SK-N-MC (cell line): ENCODE results near the gene NUMB.

Experiments used
- DNase-seq: peaks from one replicate; pipeline ENCODE4 v3.0.0-alpha.2; 2011; ENCODE audit warnings: low read depth, low spot score
- H3K27ac ChIP-seq: fragments of 200-600 bp; sonication (generic); 2 replicates; pipeline ENCODE4 v1.5.1; 2016; ENCODE audit warnings: mixed run types
- H3K36me3 ChIP-seq: fragments of 200-600 bp; sonication (generic); 2 replicates; pipeline ENCODE4 v1.6.1; 2017; ENCODE audit warnings: antibody characterized with exemption, low read length, mixed read lengths; ENCODE audit not compliant: insufficient read depth
- H3K4me3 ChIP-seq: fragments of 200-600 bp; sonication (generic); 2 replicates; pipeline ENCODE4 v1.5.1; 2016
- H3K9ac ChIP-seq: fragments of 200-600 bp; sonication (generic); 2 replicates; pipeline ENCODE4 v1.8.0; 2017; ENCODE audit warnings: mixed run types, mixed read lengths; ENCODE audit not compliant: insufficient read length
- H3K9me3 ChIP-seq: fragments of 200-600 bp; sonication (generic); 2 replicates; pipeline ENCODE4 v1.6.1; 2017; ENCODE audit warnings: low read depth, mild to moderate bottlenecking, antibody characterized with exemption, low read length, moderate library complexity, mixed read lengths
- EZH2 ChIP-seq: fragments of 200-600 bp; sonication (generic); IDR thresholded peaks from one replicate; pipeline ENCODE4 v1.6.1; 2017; ENCODE audit warnings: antibody characterized with exemption
- FOXP2 ChIP-seq: optimal IDR thresholded peaks from 2 replicates; pipeline ENCODE3; 2011; ENCODE audit warnings: mild to moderate bottlenecking, moderate library complexity; ENCODE audit not compliant: insufficient read depth; ENCODE audit errors: extremely low read length, control extremely low read depth
- POLR2AphosphoS5 ChIP-seq: IDR thresholded peaks from 2 replicates; pipeline ENCODE4 v1.6.1; 2012; ENCODE audit warnings: mild to moderate bottlenecking, low read depth, low read length, borderline replicate concordance

Gene NUMB

DNA sequence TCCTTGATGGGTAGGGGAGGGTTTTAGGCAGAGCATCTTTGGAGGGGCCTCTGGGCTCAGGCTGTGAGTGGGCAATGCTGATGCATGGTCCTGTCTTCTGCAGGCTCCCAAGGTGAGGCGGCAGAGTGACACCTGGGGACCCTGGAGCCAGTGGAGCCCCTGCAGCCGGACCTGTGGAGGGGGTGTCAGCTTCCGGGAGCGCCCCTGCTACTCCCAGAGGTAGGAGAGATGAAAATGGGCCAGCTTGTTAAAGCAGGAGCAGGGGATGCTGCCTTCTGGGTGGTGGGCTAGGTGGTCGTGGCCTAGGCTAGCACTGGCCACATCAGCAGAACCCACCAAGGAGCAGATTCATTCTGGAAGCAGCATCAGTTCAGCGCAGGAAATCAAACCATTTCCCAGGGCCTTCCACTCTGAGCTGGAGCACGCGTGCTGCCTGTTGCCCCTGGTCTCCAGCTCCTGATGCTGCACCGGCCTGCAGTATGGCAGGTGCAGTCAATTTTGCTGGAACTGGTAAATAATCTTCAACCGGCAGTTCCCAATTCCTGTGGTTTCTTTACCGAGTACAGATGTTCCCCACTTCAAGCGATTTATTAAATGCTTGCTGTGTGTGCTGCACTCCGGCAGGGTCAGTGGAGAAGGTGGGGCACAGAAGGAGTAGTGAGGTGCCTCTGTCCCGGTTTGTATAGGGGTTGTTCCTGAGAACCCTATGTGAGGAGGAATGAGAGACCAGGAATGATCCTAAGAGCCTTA, 213.6 kb downstream of the NUMB start:
- DNase-seq, result no peak
- no peak for TF ChIP-seq POLR2AphosphoS5
- TF ChIP-seq FOXP2, result no peak
- no peak for TF ChIP-seq EZH2
- Histone ChIP-seq H3K9ac (no peak overlapping the region), H3K27ac (no peak overlapping the region), H3K4me3 (no peak overlapping the region), H3K36me3 (no peaks in the 10 kb centered on the region), H3K9me3 (no peaks in the 10 kb centered on the region)

DNA sequence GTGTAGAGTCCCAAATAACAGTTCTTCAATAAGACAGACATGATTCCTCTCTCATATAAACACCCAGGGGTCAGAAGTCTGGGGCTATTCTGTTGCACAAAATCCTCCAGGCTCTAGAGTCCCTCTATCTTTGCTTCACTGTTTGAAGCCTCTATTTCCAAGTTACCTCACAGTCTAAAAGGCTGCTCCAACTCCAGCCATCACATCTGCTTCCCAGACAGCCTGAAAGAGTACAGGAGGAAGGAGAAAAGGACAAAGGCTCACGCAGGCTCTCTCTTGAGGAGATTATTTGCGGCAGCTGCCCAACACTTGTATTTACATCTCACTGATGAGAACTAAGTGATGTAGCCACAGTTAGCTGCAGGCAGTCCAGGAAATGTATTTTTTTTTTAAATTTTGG, 214.6 kb downstream of the NUMB start:
- TF ChIP-seq FOXP2 (no peak), POLR2AphosphoS5 (no peak), EZH2 (no peak)
- no peak overlapping the region for H3K4me3 ChIP-seq
- no peak for DNase-seq
- H3K9ac ChIP-seq, result no peak overlapping the region
- H3K36me3 ChIP-seq, result no peaks in the 10 kb centered on the region
- H3K9me3 ChIP-seq, result no peaks in the 10 kb centered on the region
- H3K27ac ChIP-seq, result no peak overlapping the region

DNA sequence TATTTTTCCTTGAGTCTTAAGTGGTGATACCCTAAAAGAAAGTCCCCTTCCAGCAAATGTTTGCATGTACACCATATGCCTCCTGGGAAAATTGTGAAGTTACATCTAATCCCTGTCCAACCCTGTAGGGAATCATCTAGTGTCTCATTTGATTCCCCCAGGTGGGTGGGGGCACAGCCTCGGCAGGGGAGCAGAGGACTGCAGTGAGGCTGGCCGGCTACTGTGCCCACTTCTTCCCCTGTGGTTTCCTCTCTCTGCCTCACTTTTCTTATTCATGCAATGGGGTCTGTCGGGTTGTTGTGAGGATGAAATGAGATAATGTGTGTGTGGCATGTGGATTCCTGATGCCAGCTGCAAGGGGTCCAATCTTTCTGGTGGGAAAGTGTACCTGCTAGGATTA, 215.0 kb downstream of the NUMB start:
- Histone ChIP-seq H3K27ac (no peak overlapping the region), H3K36me3 (no peaks in the 10 kb centered on the region), H3K9me3 (no peaks in the 10 kb centered on the region), H3K9ac (no peak overlapping the region), H3K4me3 (no peak overlapping the region)
- TF ChIP-seq FOXP2 (no peak), POLR2AphosphoS5 (no peak), EZH2 (no peak)
- DNase-seq, result no peak

DNA sequence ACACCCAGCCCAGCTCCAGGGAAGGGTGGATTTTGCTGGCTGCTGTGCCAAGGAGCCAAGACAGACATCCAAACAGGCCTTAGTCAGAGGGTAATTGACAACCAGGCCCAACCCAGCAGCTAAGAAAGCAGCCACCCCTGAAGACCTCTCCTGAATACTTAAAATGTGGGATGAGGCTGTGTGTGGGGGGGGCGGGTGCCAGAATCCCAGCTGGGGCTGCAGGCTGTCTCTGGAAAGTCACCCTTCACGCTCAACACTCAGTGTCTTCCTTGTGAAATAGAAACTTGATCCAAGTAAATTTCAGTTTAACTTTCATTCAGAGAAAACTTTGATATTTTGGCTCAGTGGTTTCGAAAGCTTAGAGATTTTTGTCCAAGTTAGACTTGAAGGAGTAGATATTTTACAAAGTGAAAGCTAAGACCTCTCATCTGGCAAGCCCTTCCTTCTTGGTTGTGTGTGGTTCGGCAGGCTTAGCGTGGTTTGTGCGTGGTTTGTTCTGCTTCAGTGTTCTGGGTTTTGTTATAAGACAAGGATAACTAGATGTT, 215.9 kb downstream of the NUMB start:
- Histone ChIP-seq H3K9me3 (no peaks in the 10 kb centered on the region), H3K9ac (no peak overlapping the region), H3K4me3 (no peak overlapping the region), H3K27ac (no peak overlapping the region), H3K36me3 (no peaks in the 10 kb centered on the region)
- TF ChIP-seq FOXP2, result no peak
- no peak for TF ChIP-seq POLR2AphosphoS5
- no peak for TF ChIP-seq EZH2
- DNase-seq, result no peak

DNA sequence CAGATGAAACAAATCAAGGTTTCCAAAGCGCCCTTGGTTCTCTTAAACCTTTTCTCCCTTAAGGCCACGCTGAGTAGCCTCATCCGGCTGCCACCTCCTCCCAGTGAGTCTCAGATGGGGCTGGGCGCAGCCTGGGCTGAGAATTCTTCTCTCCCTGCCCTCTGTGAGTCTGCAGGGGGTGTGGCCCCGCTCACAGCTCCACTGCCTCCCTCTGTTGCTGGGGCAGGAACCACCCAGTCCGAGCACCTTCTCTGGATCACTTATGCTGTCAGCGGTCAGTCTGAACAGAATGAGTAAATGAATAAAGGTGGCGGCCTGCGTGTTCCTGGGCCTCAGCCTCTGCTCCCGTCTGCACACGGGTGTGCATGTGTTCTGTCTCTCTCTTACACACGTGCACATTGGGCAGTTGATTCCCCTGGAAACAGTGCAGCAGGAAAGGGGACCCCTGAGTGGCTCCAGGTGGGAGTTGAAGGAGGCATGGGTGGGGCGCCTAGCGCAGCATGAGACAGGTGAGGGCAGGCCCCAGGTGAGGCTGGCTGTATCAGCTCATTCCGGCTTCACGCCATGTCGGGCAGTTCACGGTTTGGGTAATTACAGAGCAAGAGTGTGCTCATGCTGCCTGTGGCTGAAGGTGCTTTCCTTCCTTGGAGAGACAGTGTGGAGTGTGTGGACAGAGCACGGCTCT, 216.7 kb downstream of the NUMB start:
- Histone ChIP-seq H3K36me3 (no peaks in the 10 kb centered on the region), H3K27ac (no peak overlapping the region), H3K9ac (no peak overlapping the region), H3K4me3 (no peak overlapping the region), H3K9me3 (no peaks in the 10 kb centered on the region)
- no peak for DNase-seq
- no peak for TF ChIP-seq FOXP2
- no peak for TF ChIP-seq EZH2
- no peak for TF ChIP-seq POLR2AphosphoS5

DNA sequence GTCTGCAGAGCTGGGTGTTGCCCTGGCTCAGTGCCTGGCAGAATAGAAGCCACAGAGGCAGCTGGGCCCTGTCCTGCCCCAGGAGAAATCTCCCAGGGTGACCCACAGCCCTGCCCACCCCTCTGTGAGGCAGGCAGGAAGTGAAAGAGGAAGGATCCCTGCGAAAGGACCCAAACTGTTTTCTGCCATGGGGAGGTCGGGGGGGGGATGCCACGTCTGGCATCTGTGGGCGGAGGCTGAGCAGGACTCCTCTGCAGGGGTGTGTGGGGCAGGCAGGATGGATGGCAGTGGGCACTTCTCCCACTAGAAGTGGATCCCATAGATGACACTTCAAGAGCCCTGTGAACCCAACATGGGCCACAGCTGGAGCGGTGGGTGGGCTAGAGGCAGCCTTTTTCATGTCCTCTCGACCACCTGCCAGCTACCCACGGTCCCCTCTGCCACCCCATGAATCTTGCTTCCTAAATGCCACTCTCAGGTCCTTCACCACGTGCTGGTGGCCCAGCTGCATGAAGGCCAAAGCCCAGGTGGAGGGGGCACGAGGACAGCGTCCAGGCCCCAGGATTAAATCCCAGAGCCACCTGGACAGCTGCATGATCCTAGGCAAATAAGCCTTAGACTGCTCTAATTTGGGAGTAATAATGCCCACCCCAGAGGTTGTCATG, 217.4 kb downstream of the NUMB start:
- H3K27ac ChIP-seq, result no peak overlapping the region
- no peaks in the 10 kb centered on the region for H3K36me3 ChIP-seq
- H3K4me3 ChIP-seq, result no peak overlapping the region
- no peaks in the 10 kb centered on the region for H3K9me3 ChIP-seq
- H3K9ac ChIP-seq, result no peak overlapping the region
- TF ChIP-seq POLR2AphosphoS5, result no peak
- no peak for TF ChIP-seq EZH2
- no peak for TF ChIP-seq FOXP2
- DNase-seq, result no peak

DNA sequence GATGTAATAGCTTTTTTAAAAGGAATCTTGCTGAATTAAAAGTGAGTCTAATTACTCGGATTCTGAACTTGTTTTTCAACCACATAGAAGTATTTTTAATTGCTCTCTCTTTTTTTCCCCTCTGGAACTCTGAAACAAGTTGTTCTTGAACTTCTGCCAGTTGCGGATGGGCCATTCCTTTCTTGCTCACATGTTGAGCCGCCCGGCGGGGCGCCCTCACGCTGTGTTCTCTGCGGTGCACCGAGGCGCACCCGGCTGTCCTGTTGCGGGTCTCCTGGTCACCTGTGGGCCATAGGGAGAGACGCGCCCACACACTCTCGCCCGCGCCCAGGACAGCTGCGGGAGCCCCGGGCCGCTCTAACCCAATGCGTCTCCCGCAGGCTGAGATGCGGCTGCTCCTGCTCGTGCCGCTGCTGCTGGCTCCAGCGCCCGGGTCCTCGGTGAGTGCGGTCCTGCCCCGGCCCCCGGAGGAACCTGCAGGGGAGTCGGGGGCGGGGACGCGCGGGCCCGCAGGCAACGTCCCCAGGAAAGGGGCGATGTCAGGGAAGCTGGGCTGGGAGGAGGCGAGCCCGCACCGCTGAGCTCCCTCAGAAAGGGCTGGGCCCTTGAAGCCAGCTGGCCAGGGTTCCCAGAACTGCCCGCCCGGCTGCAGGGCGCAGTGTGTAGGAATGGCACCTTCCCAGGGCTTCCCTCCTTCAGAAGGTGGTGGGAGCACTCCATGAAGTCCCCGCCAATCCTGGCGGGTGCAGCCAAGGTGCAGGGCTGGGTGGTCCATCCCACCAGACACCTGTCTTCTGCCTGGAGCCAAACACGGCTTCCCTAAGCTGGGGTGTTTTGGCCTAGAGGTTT, 218.7 kb downstream of the NUMB start:
- no peaks in the 10 kb centered on the region for H3K9me3 ChIP-seq
- DNase-seq, result no peak
- peak overlapping the region; percentile 59 for H3K9ac ChIP-seq
- H3K36me3 ChIP-seq, result no peaks in the 10 kb centered on the region
- H3K4me3 ChIP-seq, result peak overlapping the region; percentile 45
- no peak for TF ChIP-seq FOXP2
- TF ChIP-seq POLR2AphosphoS5, result no peak
- TF ChIP-seq EZH2, result no peak
- H3K27ac ChIP-seq, result peak overlapping the region; percentile 75
